Skin of body (tissue), 2 donors: ENCODE data around the gene WWC2. TPM values are rescaled to one million over a fixed set of nuclear protein-coding genes. Genes with fewer than 3 reads are reported as not detected.
A peak's percentile ranks its signal among the peaks of the same experiment; 100 is the strongest.

Experiments
- DNase-seq: peaks from one replicate; lab custom pipeline; 2025; lab: John Stamatoyannopoulos, UW
- total RNA-seq: library from RNA; depleted of rRNA; stranded (reverse); fragments of >200 nt; gene quantifications from one replicate; pipeline ENCODE4 v1.2.3, GENCODE V29; 2014

WWC2 gene
- total RNA-seq, 1 donor from 2014 or later: 24.0 TPM

DNA sequence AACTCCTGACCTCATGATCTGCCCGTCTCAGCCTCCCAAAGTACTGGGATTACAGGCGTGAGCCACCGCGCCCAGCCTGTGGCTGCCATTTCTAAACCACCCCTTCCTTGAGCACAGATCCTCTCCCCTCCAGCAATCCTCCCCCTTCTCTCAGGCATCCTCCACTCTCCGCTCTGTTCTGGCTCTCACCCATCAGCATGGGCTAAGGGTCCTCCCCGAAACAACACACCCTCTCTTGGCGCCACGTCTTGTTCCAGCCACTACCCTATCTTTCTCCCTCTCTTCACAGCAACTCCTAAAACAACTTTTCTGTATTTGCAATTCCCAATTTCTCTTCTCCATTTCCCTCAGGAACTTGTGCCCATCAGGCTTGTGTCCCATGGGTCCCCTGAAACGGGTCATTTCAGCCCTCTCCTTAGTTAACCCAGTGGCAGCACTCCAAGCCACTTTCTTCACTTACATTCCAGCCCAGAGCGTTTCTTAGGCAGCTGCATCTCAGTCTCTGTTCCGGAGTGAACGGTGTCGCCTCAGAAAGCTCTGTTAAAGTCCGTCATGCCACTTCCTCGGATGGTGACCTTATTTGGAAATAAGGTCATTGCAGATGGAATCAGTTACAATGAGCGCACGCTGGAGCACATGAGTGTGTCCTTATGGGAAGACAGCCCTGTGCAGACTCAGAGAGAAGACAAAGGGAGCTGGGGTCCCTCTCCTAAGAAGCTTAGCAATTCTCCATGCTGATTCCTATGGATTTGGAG, 251.4 kb downstream of the WWC2 start:
- peak; percentile 8 for DNase-seq

DNA sequence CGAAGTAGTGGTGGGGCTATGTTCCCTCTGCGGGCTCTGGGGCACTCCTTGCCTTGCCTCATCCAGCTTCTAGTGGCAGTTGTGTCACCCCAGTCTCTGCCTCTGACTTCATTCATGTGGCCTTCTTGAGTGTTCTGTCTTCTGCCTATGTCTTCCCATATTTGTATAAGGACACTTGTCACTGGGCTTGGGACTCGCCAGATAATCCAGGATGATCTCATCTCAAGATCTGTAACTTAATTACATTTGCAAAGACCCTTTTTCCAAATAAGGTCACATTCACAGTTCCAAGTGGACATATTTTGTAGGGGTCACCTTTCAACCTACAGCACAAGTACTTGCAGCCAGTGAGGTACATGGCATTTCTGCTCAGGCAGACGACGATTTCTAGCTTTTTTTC, 253.5 kb downstream of the WWC2 start:
- DNase-seq: no peak

DNA sequence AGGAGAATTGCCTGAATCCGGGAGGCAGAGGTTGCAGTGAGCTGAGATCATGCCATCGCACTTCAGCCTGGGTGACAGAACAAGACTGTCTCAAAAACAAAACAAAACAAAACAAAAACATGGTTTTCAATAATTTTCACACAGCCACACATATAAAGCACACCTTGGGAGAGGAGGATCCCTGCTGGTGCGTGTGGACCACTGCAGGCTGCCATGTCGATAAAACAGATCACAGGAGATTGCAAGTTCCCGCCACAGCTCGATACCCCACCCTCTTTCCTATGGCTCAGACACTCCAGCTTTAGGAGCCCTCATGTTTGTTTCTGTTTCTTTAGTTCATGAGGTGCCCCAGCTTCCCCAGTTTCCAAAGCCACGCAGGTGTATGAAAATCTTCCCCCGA, 254.5 kb downstream of the WWC2 start:
- no peak for DNase-seq

DNA sequence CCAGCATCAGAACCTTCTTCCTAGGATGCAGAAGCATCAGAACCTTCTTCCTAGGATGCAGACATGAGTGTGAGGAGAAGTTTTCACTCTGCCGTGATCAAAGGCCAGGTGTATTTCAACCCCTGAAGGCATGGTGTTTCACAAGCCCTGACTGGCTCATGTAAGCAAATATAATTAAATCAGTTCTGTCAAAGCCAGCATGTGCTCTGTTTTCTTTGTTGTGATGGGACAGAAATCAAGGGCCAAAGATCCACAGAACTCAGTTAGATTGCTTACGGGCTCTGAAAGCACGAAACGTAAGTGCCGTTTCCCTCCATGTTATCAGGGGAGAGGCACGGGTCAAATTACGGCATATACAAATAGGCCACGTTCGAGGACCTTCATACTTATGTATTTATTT, 255.2 kb downstream of the WWC2 start:
- DNase-seq: no peak

DNA sequence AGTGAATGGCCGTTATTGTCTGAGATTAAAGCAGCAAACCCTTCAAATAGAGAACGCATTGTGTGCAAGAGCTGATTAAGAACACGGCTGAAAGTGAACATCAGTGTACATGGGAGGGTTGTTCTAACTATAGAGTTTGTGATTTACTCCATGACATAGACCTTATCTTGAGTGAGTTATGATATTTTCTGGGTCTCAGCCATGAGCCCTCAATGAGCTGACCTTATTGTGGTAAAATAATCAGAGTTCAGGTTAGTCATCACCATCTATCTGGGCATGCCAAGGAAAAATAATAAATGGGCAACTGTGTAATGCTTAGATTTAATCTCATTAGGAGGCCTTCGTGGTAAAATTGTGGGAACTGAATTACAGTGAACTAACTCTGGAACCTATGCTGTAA, 256.3 kb downstream of the WWC2 start:
- no peak for DNase-seq

DNA sequence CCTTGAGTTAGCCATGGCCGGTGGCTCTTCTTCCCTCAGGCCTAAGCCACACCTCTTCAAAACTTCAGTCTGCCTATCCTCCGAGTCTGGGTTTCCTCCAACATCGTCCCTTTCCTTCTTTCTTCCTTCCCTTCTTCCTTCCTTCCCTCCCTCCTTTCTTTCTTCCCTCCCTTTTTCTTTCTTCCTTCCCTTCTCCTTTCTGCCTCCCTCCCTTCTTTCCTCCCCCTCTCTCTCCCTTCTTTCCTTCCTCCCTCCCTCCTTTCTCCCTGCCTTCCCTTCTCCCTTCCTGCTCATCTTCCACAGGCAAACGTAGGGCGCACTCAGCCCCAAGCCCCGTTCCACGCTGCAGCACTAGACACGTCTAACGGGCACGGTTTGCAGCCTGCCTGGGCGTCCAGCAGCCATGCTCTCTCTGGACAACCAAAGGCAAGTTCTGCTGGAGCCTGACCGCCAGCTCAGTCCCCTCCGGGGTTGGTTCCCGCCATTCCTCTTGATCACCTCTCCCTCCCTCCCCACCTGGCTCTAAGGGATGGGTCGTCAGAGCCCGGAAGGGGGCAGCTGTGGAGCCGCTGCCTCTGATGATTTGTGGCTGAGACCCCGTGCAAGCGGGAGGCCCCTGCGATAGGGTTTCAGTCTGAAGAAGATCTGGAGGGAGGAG, 257.2 kb downstream of the WWC2 start:
- DNase-seq: no peak

DNA sequence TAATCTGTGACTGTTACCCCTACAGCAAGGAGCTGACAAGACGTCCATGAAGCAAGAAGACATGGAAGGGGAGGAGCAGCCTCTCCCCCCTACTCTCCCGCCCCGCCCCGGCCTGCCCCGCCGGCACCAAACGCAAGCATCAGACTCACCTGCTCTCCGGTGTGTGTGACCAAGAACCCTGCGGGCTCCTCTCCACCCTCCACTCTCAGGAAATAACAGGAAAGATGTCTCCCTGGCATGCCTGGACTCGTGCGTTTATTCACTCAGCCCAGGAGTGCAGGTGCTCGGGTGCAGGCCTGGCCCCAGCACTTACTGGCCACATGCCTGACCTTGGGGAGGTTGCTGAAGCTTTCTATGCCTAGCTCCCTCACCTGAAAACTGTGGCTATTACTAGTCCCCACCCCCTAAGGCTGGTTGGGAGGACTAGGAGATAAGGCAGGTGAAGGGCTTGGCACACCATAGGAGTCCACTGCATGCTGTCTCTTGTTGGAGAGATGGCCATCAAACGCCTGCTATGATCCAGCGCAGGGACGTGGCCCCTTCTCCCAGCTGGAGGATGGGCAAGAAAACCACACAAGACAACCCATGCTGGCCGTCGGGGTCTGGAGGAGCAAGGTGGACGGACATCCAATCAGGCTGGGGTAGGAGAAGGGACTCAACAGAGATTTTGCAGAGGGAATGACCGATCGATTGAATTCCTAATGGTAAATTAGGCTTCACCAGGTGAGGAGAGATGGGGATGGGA, 258.0 kb downstream of the WWC2 start:
- DNase-seq: no peak

DNA sequence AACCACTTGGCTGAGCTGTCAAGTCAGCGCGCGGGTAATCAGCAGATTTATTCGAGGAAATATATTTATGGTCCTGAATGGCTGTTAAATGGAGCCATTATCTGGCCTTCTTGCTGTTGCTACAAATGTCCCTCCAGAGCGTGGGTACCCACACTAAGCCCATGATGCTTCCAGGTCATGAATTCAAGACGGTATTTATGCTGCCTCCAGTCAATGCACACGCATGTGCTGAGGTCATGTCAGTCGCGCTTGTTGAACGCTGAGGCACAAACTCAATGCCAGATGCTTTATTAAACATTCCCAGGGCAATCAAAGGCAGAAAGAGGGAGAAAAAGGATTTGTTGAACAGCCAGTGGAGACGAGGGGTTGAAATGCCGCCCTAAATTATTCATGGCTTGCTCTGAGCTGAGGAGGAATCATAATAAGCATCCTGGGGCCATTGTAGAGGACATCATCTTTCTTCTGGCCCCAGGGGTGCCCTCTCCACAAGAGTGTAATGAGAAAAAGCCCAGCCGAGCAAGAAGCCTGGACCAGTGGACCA, 259.2 kb downstream of the WWC2 start:
- DNase-seq: no peak

DNA sequence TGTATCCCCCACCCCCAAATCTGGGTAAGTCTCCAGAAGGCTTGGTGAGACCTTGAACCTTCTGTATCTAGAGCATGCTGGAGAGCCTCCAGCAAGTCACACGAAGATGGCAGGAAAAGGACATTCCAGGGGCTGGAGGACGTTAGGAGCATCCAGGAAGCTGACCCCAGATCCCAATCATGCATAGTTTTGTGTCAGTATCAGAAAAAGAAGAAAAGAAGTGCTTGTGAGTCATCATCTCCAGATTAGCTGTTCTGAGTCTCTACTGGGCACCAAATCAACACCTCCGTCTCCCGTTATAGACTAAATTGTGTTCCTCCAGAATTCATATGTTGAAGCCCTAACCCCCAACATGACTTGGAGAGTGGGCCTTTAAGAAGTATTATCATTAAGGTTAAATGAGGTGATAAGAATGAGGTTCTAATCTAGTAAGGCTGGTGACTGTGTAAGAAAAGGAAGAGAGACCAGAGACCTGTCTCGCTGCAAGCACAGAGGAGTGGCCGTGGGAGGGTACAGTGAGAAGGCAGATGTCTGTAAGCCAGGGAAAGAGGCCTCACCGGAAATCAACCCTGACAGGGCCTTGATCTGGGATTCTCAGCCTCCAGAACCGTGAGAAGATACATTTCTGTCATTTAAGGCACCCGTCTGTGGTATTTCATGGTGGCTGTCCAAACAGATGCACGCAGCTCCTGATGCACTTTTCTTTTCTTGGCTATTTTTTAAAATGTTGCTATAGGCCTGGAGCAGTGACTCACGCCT, 261.3 kb downstream of the WWC2 start:
- DNase-seq: no peak

DNA sequence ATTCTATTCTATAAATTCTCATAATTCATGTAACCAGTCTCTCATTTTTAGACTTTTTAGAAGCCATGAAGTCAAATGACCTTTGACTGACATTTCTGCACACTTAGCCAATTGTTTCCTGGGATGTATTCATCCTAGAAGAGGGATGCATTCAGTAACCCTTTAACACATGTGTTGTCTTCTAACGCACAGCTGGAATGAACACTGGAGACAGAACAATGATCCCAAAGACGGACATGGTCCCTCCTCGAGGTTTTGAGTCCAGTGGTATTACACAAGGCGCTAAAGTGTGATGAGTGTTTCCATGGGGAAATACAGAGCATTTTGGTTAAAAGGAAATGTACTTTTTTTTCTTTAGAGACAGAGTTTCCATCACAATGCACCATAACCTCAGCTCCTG, 263.0 kb downstream of the WWC2 start:
- DNase-seq: no peak

DNA sequence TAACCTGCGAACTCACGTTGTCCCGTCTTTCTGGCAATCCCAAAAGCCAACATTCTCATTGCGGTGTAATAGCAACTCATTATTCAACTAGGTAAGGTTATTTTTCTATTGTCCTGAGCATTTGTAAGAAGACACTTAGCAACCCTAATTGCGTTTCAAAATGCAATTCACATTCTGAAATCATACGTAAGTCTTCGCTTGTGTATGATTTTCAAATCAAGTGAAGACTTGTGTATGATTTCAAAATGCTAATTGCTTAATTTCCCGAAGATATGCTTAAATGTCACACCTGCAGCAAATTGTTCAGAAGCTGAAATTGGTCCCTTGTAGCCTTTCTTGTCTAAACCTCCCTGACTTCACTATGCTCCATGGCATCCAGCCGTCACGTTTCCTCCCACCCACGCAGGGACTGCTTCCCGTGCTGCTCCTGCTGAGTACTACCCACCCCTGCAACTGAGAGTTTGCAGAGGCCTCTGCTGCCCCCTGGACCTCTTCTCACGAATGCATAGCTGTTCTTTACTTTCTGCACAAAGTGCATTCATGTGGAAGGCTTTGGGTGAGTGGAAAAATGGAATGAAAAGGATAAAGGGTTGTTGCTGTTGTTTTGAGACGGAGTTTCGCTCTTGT, 264.0 kb downstream of the WWC2 start:
- DNase-seq: no peak

DNA sequence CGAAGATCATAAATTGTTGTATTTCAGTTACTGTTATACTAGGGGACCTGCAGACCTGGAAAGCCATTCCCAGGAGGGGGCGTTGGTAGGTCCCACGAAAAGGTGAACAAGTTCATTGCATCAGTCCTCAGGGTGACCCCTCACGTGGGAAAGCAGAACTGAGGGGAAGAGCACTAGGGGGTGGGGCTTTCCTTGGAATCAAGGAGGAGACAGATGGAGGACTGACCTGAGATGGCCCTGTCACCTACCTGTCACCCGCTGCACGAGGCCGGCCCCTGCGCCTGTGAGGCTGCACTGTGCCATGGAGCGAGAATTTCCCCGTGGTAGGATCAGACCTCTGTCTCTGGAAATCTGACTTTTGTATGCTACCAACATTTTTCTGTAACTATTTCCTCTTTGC, 265.0 kb downstream of the WWC2 start:
- no peak for DNase-seq

DNA sequence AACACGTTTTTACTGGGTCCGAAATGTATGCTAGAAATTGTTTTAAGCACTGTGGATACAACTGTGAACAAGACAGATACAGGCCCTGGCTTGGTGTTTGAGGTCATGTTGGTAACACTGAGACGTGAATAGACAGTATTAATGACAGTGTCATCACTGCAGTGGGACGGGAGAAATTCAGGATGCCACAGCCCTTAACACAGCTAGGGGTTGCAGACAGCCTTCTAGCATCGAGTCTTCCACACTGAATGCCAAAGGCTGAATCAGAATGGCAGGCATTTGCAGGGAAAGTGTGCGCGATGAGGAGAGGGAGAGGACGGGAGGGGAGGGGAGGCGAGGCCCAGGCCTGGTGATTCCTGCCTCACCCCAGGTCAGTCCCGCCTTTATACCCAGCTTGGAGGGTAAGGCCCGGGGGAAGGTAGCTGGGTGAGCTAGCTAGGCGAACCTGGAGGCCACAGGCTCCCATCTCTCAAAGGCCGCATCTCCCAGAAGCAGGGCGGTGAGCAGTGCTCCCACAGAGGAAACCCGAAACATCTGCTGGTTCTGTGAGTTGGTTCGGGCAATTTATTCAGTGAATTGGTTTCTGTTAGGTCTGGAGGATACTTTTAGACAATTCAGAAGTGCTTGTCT, 267.3 kb downstream of the WWC2 start:
- no peak for DNase-seq

DNA sequence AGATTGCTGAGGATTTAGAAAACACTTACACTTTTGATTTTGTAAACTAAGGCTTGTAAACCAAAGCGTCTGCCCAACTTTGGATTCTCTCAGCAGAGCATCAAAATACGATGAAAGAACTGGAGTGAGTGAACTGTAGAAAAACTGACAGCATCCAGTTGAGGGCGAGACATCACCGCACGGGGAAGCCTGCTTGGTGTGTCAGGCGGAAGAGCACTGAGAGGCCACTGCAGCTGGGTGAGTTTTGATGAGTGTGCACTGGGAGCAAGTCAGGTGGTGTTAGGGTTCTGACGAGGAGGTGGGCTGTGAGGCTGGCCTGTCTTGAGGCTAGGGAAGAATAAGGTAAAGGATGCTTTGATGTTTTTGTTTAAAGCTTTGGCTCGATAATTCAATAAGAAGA, 270.0 kb downstream of the WWC2 start:
- no peak for DNase-seq

Other genes starting within 250 kb of the WWC2 start
- 36.0 TPM for gene DCTD, start 181.9 kb upstream of the WWC2 start, total RNA-seq
- not detected for gene CLDN22, start 221.0 kb downstream of the WWC2 start, total RNA-seq
- not detected for gene CLDN24, start 223.2 kb downstream of the WWC2 start, total RNA-seq